ENCODE measurements around the gene UPK3B.
"Not testable (repeated sequence)": the region's sequence is repeated elsewhere in the genome, so short reads cannot be mapped to it uniquely, and the experiment has no call there.

- not testable (repeated sequence) for TF ChIP-seq CTCF, POLR2A (IDR thresholded peaks at IDR 0.05)
These were observed 27.3 kb upstream of the UPK3B start for GRCh38 chr7:76483081-76483480.
